Measurements from ENCODE around the gene NCEH1. TPM values are rescaled to one million over a fixed set of nuclear protein-coding genes. Genes with fewer than 3 reads are reported as not detected.
A peak's percentile ranks its signal among the peaks of the same experiment; 100 is the strongest.
"Not testable (repeated sequence)": the region's sequence is repeated elsewhere in the genome, so short reads cannot be mapped to it uniquely, and the experiment has no call there.

Gene NCEH1
- total RNA-seq, 1 donor from 2014 or later = 1.6 TPM

DNA sequence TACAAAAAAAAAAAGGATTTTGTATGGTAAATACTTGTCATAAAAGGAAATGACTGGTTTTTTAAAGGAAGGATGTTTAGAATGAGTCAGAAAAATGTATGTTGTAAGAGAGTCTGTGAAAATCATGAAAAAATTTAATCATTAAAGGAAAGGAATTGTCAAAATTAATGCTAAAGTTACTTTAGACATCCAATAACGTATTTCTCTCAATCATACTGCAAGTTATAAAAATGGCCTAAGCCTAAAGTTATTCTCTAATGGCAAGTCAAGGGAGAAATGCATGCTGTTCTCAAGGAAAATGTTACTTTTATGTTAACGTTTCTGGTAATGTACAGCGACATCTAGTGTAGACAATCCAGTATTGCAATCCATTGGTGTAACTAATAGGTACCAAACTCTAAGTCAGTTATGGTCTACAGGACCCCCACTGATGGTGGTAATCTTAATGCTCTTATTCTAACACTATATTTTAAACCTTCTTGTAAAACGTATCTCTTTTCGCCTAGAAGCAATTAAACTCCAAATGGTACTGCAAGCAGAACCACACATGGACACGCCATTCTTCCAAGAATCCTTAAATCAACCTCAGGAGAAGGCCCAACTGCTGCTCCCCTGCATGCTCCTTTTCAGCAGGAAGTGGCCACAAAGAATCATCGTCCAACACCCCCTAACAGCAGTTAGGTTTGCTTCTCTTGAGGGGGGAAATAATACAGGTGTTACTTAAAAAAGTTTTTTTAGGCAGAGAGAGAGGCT, 35.2 kb downstream of the NCEH1 start:
- no peak overlapping the region for H3K27ac Mint-ChIP-seq
- no peaks in the 10 kb centered on the region for H3K27me3 Mint-ChIP-seq (ENCODE audit: low read depth)
- no peak overlapping the region for H3K4me3 Mint-ChIP-seq
- DNase-seq (ENCODE audit: low spot score in 2 of 2, unreplicated experiment in 2 of 2) = no peak
- no peaks in the 10 kb centered on the region for H3K36me3 Mint-ChIP-seq
- peaks cover 13% of the 10 kb centered on the region for H3K4me1 Mint-ChIP-seq
- peak; percentile 83 for TF ChIP-seq CTCF (IDR thresholded peaks at IDR 0.05; ENCODE audit: unreplicated experiment)
- no peaks in the 10 kb centered on the region for H3K9me3 Mint-ChIP-seq

DNA sequence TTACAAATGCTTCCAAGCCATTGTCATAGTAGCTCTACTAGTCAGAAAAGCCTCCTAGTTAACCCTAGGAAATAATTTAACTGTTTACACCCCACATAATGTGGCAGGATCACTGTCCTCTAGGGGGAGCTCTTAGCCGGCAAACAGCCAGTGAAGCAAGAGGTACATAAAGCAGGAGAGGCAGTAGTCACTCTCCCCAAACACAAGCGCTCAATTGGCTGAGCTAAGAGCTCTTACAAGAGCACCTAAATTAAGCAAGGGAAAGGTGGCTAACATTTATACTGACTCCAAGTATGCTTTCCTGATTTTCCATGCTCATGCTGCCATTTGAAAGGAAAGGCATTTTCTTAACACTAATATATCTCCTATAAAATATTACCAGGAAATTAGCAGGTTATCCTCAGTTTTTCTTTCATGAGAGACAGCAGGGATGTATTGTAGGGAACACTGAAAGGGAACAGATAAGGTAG, 37.6 kb downstream of the NCEH1 start:
- H3K36me3 Mint-ChIP-seq = no peaks in the 10 kb centered on the region
- H3K4me3 Mint-ChIP-seq = no peak overlapping the region
- H3K4me1 Mint-ChIP-seq = peaks cover 12% of the 10 kb centered on the region
- H3K27me3 Mint-ChIP-seq (ENCODE audit: low read depth) = no peaks in the 10 kb centered on the region
- no peaks in the 10 kb centered on the region for H3K9me3 Mint-ChIP-seq
- no peak overlapping the region for H3K27ac Mint-ChIP-seq
- TF ChIP-seq CTCF (IDR thresholded peaks at IDR 0.05; ENCODE audit: unreplicated experiment) = no peak
- no peak for DNase-seq (ENCODE audit: low spot score in 2 of 2, unreplicated experiment in 2 of 2)

DNA sequence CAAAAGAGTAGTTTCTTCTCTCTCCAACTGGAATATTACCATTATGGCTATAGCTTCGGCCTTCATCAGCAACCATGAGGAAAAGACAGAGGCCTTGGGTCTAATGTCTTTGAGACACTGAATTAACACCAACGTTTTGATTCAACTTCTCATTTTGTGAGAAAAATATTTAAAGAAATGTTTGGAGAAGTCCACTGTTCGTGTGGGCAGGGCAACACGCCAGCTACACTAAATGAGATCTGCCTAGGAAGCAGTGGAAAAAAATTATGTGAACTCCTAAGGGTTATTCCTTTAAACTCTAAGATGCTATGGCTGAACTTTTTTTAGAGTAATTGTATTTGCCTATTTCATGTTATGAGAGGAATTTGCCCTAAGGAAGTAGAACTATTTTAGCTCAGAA, 41.8 kb downstream of the NCEH1 start:
- Mint-ChIP-seq H3K36me3 (no peaks in the 10 kb centered on the region), H3K27me3 (ENCODE audit: low read depth) (no peaks in the 10 kb centered on the region), H3K27ac (no peak overlapping the region), H3K9me3 (peaks cover 10% of the 10 kb centered on the region), H3K4me3 (no peak overlapping the region), H3K4me1 (peaks cover 5% of the 10 kb centered on the region)
- DNase-seq (ENCODE audit: low spot score in 2 of 2, unreplicated experiment in 2 of 2) = no peak
- no peak for TF ChIP-seq CTCF (IDR thresholded peaks at IDR 0.05; ENCODE audit: unreplicated experiment)

- no peak overlapping the region for H3K27ac Mint-ChIP-seq
- H3K36me3 Mint-ChIP-seq = no peaks in the 10 kb centered on the region
- H3K4me3 Mint-ChIP-seq = peak overlapping the region; percentile 9
- DNase-seq (ENCODE audit: low spot score in 2 of 2, unreplicated experiment in 2 of 2) = peak; percentile 63 to 82
- peak; percentile 88 for TF ChIP-seq CTCF (IDR thresholded peaks at IDR 0.05; ENCODE audit: unreplicated experiment)
- peaks cover 25% of the 10 kb centered on the region for H3K9me3 Mint-ChIP-seq
- H3K4me1 Mint-ChIP-seq = peaks cover 5% of the 10 kb centered on the region
- H3K27me3 Mint-ChIP-seq (ENCODE audit: low read depth) = no peaks in the 10 kb centered on the region
Measured at GRCh38 chr3:172666873-172667694, 43.8 kb downstream of the NCEH1 start.

DNA sequence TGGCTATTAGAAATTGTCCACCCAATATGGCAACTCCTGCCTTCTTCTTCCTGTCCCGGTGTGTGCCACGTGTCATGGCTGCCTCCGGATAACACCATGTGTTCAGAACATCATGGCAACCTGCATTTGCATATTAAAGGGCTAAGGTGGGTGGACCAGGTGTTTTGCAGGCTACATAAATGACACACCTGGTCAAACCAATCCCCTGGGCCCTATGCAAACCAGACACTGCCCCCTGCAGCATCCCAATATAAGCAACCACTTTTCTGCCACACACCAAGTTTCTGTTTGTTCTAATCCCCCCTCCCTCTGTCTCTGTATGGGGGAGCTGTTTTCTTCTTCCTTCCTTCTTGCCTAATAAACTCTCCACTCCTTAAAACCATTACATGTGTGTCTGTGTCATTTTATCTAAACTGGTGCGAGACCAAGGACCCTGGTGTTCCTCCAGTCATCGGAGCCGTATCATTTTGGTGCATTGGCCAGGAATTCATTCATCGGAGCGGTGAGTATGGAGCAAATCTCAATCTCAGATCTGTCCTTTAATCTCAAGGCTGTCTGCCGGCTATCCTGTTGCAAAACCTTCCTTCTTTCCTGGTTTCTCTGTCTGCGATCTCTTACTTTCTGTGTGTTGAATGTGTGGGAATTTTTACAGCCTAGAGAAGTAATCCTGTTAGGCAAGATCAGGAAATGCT, 44.5 kb downstream of the NCEH1 start:
- Mint-ChIP-seq H3K9me3 (peaks cover 25% of the 10 kb centered on the region), H3K27me3 (ENCODE audit: low read depth) (no peaks in the 10 kb centered on the region), H3K4me1 (peaks cover 5% of the 10 kb centered on the region), H3K36me3 (no peaks in the 10 kb centered on the region), H3K4me3 (peak overlapping the region; percentile 9), H3K27ac (peak overlapping the region; percentile 23)
- no peak for TF ChIP-seq CTCF (IDR thresholded peaks at IDR 0.05; ENCODE audit: unreplicated experiment)
- DNase-seq (ENCODE audit: low spot score in 2 of 2, unreplicated experiment in 2 of 2) = no peak

GRCh38 chr3:172665510-172665909, 45.4 kb downstream of the NCEH1 start:
- not testable (repeated sequence) for H3K36me3 Mint-ChIP-seq; H3K4me3 Mint-ChIP-seq; H3K27ac Mint-ChIP-seq; H3K27me3 Mint-ChIP-seq (ENCODE audit: low read depth); H3K4me1 Mint-ChIP-seq; DNase-seq (ENCODE audit: low spot score in 2 of 2, unreplicated experiment in 2 of 2)
- peaks cover 25% of the 10 kb centered on the region for H3K9me3 Mint-ChIP-seq

- not testable (repeated sequence) for H3K27ac Mint-ChIP-seq; DNase-seq (ENCODE audit: low spot score in 2 of 2, unreplicated experiment in 2 of 2); H3K36me3 Mint-ChIP-seq; H3K4me3 Mint-ChIP-seq; H3K27me3 Mint-ChIP-seq (ENCODE audit: low read depth)
- Mint-ChIP-seq H3K9me3 (peaks cover 22% of the 10 kb centered on the region), H3K4me1 (peaks cover 11% of the 10 kb centered on the region)
Measured at GRCh38 chr3:172660421-172660820, 50.4 kb downstream of the NCEH1 start.
